H9 (cell line): ENCODE data around the gene VWA3A. TPM values are rescaled to one million over a fixed set of nuclear protein-coding genes. Genes with fewer than 3 reads are reported as not detected.

ENCODE experiments used
- DNase-seq: peaks from one replicate; pipeline ENCODE4 v3.0.0-alpha.2; 2017
- H2AFZ ChIP-seq: one replicate; pipeline ENCODE4 v1.6.1; 2013; ENCODE audit warnings: mild to moderate bottlenecking, low read length, control low read depth, moderate library complexity
- H2AK5ac ChIP-seq: 2 replicates; pipeline ENCODE4 v1.6.1; 2013; ENCODE audit warnings: low read length, control low read depth, mixed read lengths; ENCODE audit not compliant: insufficient read length
- H2BK120ac ChIP-seq: one replicate; pipeline ENCODE4 v1.6.1; 2013; ENCODE audit warnings: low read depth, mild to moderate bottlenecking, low read length, control low read depth, inconsistent platforms; ENCODE audit not compliant: poor library complexity, severe bottlenecking
- H2BK12ac ChIP-seq: 2 replicates; pipeline ENCODE4 v1.6.1; 2013; ENCODE audit warnings: low read length, control low read depth, mixed read lengths, low read depth; ENCODE audit not compliant: insufficient read length
- H2BK15ac ChIP-seq: 2 replicates; pipeline ENCODE4 v1.6.1; 2013; ENCODE audit warnings: low read depth, low read length, control low read depth
- H2BK20ac ChIP-seq: one replicate; pipeline ENCODE4 v1.6.1; 2013; ENCODE audit warnings: low read depth, mild to moderate bottlenecking, low read length, control low read depth, inconsistent platforms; ENCODE audit not compliant: poor library complexity, severe bottlenecking
- H2BK5ac ChIP-seq: 2 replicates; pipeline ENCODE4 v1.6.1; 2013; ENCODE audit warnings: low read length, control low read depth, mixed read lengths; ENCODE audit not compliant: insufficient read length
- H3K14ac ChIP-seq: 2 replicates; pipeline ENCODE4 v1.6.1; 2013; ENCODE audit warnings: low read length, control low read depth; ENCODE audit not compliant: insufficient read depth
- H3K18ac ChIP-seq: 2 replicates; pipeline ENCODE4 v1.6.1; 2013; ENCODE audit warnings: low read depth, mild to moderate bottlenecking, mixed read lengths, low read length, control low read depth; ENCODE audit not compliant: insufficient read length
- H3K23ac ChIP-seq: 2 replicates; pipeline ENCODE4 v1.6.1; 2013; ENCODE audit warnings: low read length, control low read depth, mixed read lengths, low read depth; ENCODE audit not compliant: insufficient read length
- H3K23me2 ChIP-seq: 2 replicates; pipeline ENCODE4 v1.6.1; 2013; ENCODE audit warnings: low read depth, mild to moderate bottlenecking, mixed read lengths, low read length, control low read depth; ENCODE audit not compliant: insufficient read length, poor library complexity, severe bottlenecking
- H3K27ac ChIP-seq: 2 replicates; pipeline ENCODE4 v1.5.1; 2013; ENCODE audit warnings: low read length, control low read depth, mixed read lengths, low read depth; ENCODE audit not compliant: insufficient read length
- H3K27me3 ChIP-seq: 2 replicates; pipeline ENCODE4 v1.6.1; 2013; ENCODE audit warnings: low read length, control low read depth, inconsistent platforms; ENCODE audit not compliant: insufficient read depth
- H3K4ac ChIP-seq: 2 replicates; pipeline ENCODE4 v1.6.1; 2013; ENCODE audit warnings: low read depth, mild to moderate bottlenecking, control low read depth, inconsistent platforms, low read length, moderate library complexity
- H3K4me1 ChIP-seq: 2 replicates; pipeline ENCODE4 v1.6.1; 2013; ENCODE audit warnings: low read length, control low read depth, inconsistent platforms; ENCODE audit not compliant: insufficient read depth
- H3K4me2 ChIP-seq: 2 replicates; pipeline ENCODE4 v1.6.1; 2013; ENCODE audit warnings: low read length, control low read depth, mixed read lengths; ENCODE audit not compliant: insufficient read length, insufficient read depth
- H3K56ac ChIP-seq: 2 replicates; pipeline ENCODE4 v1.6.1; 2013; ENCODE audit warnings: low read depth, mild to moderate bottlenecking, mixed read lengths, low read length, control low read depth; ENCODE audit not compliant: insufficient read length
- H3K79me1 ChIP-seq: 2 replicates; pipeline ENCODE4 v1.6.1; 2013; ENCODE audit warnings: low read depth, mild to moderate bottlenecking, moderate library complexity, low read length, control low read depth, inconsistent platforms; ENCODE audit not compliant: insufficient read depth, poor library complexity, severe bottlenecking
- H3K79me2 ChIP-seq: 2 replicates; pipeline ENCODE4 v1.6.1; 2013; ENCODE audit warnings: low read length, control low read depth, inconsistent platforms; ENCODE audit not compliant: insufficient read depth
- H3K9ac ChIP-seq: 2 replicates; pipeline ENCODE4 v1.6.1; 2013; ENCODE audit warnings: low read length, control low read depth, mixed read lengths; ENCODE audit not compliant: insufficient read length; ENCODE audit errors: extremely low read depth
- H3K9me3 ChIP-seq: one replicate; pipeline ENCODE4 v1.6.1; 2013; ENCODE audit warnings: low read depth, low read length, inconsistent platforms; ENCODE audit not compliant: control insufficient read depth
- H3T11ph ChIP-seq: one replicate; pipeline ENCODE4 v1.6.1; 2013; ENCODE audit warnings: mild to moderate bottlenecking, low read length, control low read depth, inconsistent platforms
- H4K20me1 ChIP-seq: one replicate; pipeline ENCODE4 v1.6.1; 2013; ENCODE audit not compliant: control insufficient read depth, insufficient read length, insufficient read depth
- H4K5ac ChIP-seq: 2 replicates; pipeline ENCODE4 v1.6.1; 2013; ENCODE audit warnings: low read depth, mild to moderate bottlenecking, mixed read lengths, low read length, control low read depth; ENCODE audit not compliant: insufficient read length
- H4K8ac ChIP-seq: replicated peaks from 2 replicates; pipeline ENCODE4 v1.6.1; 2013; ENCODE audit warnings: low read length, control low read depth, mixed read lengths, low read depth; ENCODE audit not compliant: insufficient read length
- H4K91ac ChIP-seq: 2 replicates; pipeline ENCODE4 v1.6.1; 2013; ENCODE audit warnings: low read depth, mild to moderate bottlenecking, moderate library complexity, mixed read lengths, low read length, control low read depth; ENCODE audit not compliant: insufficient read length
- H3K27ac Mint-ChIP-seq, 3 experiments: 2 replicates in 2 of 3; 3 replicates in 1 of 3; pipeline ENCODE4 v1.8.0; 2020 to 2021; ENCODE audit warnings: mixed read lengths in 3 of 3, mild to moderate bottlenecking in 1 of 3, moderate library complexity in 1 of 3
- H3K27me3 Mint-ChIP-seq: 2 replicates; pipeline ENCODE4 v1.8.0; 2021; ENCODE audit warnings: low read depth, mild to moderate bottlenecking, moderate library complexity, mixed read lengths
- H3K36me3 Mint-ChIP-seq, 3 experiments: 2 replicates in 2 of 3; 3 replicates in 1 of 3; pipeline ENCODE4 v1.8.0; 2020 to 2021; ENCODE audit warnings: low read depth in 3 of 3, mixed read lengths in 3 of 3; ENCODE audit not compliant: insufficient read depth in 1 of 3
- H3K4me1 Mint-ChIP-seq, 2 experiments: 2 replicates each; pipeline ENCODE4 v1.8.0; 2020; ENCODE audit warnings: mixed read lengths in 2 of 2
- H3K4me3 Mint-ChIP-seq, 2 experiments: 2 replicates in 1 of 2; 3 replicates in 1 of 2; pipeline ENCODE4 v1.8.0; 2020 to 2021; ENCODE audit warnings: mild to moderate bottlenecking in 2 of 2, mixed read lengths in 2 of 2, moderate library complexity in 1 of 2
- H3K9me3 Mint-ChIP-seq, 2 experiments: 2 replicates in 1 of 2; 3 replicates in 1 of 2; pipeline ENCODE4 v1.8.0; 2020; ENCODE audit warnings: mild to moderate bottlenecking in 2 of 2, mixed read lengths in 2 of 2, moderate library complexity in 1 of 2
- WGBS: extraction: QIAGEN DNeasy Blood & Tissue Kit; methylation state at CpG from one replicate; pipeline ENCODE4 v1.1.7; 2013; ENCODE audit warnings: missing lambda C conversion rate, low lambda C conversion rate, mixed read lengths; ENCODE audit not compliant: insufficient read length; ENCODE audit errors: extremely low coverage; 5-methylcytosine and 5-hydroxymethylcytosine counted together
- total RNA-seq: library from RNA; stranded (reverse); gene quantifications from 2 replicates; pipeline ENCODE4 v1.2.1, GENCODE V29; 2021
- TF ChIP-seq, protein P1 (sequence below): fragments of 200-600 bp; sonication (generic); conservative IDR thresholded peaks from 3 replicates; pipeline ENCODE4 v1.8.0; 2021; ENCODE audit warnings: antibody characterized with exemption, mild to moderate bottlenecking

VWA3A gene
- total RNA-seq, 1 experiment from 2014 or later: not detected

DNA sequence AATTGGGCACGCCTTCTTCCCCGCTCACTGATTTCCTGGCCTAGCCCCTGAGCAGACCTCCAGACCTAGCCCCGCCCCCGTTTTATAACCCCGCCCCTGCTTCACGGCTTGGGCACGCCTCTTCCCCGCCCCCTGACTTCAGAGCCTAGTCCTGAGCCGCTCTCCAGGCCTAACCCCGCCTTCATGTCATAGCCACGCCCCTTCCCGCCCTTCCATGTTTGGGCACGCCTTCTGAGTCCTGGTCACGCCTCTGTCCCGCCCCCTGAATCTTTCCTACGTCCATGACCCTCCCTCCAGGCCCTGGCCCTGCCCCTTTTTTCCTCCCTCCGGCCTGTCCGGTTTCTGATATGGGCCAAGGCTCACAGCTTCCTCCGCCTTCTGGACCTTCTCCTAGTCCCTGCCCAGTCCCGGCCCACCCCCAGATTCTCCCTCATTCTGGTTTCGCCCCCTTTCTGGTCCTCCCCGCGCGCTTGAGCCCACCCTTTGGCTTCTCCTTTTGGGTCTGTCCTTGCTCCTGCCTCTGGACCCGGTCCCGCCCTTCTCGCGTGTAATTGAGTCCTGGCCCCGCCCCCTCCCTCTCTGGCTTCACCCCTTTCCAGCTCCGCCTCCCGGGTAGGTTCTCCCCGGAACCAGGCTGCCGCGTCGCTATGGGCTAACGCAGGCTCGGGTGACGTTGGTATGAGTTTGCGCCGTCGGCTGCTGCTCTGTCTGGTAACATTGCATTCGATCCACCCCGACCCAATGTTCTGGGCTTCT lies 98.6 kb downstream of the VWA3A start:
- Histone ChIP-seq H3K27me3 (no peaks in the 10 kb centered on the region), H3K23me2 (peaks cover 12% of the 10 kb centered on the region), H3K56ac (no peak overlapping the region), H3K14ac (0 out of 2 replicates have a peak overlapping the region, but pooled peaks have one; percentile 27), H2BK12ac (no peak overlapping the region), H2BK120ac (no peak overlapping the region), H3K23ac (no peak overlapping the region), H4K5ac (no peak overlapping the region), H3K79me2 (no peaks in the 10 kb centered on the region), H3K4ac (no peak overlapping the region), H3K9me3 (no peaks in the 10 kb centered on the region), H2BK5ac (no peak overlapping the region), H3K4me2 (peak overlapping the region; percentile 86), H3T11ph (no peak overlapping the region), H2BK15ac (no peak overlapping the region), H2BK20ac (no peak overlapping the region), H3K9ac (peak overlapping the region; percentile 46), H4K91ac (no peak overlapping the region), H2AK5ac (no peak overlapping the region), H3K27ac (no peak overlapping the region), H3K79me1 (no peaks in the 10 kb centered on the region), H3K4me1 (no peaks in the 10 kb centered on the region; the same call in 1 of the 2 replicates), H4K8ac (no peak overlapping the region), H3K18ac (peak overlapping the region; percentile 45), H4K20me1 (no peaks in the 10 kb centered on the region), H2AFZ (peak overlapping the region; percentile 66)
- H3K27me3 Mint-ChIP-seq: peaks cover 11% of the 10 kb centered on the region
- WGBS: no CpG with 5 or more reads among the region's 43 CpGs
- DNase-seq: peak; percentile 97
- H3K4me1 Mint-ChIP-seq: peaks cover 30 to 36% of the 10 kb centered on the region in 2 experiments
- peak overlapping the region; percentile 97 to 98 (median 98) for H3K27ac Mint-ChIP-seq
- TF ChIP-seq, protein P1, sequence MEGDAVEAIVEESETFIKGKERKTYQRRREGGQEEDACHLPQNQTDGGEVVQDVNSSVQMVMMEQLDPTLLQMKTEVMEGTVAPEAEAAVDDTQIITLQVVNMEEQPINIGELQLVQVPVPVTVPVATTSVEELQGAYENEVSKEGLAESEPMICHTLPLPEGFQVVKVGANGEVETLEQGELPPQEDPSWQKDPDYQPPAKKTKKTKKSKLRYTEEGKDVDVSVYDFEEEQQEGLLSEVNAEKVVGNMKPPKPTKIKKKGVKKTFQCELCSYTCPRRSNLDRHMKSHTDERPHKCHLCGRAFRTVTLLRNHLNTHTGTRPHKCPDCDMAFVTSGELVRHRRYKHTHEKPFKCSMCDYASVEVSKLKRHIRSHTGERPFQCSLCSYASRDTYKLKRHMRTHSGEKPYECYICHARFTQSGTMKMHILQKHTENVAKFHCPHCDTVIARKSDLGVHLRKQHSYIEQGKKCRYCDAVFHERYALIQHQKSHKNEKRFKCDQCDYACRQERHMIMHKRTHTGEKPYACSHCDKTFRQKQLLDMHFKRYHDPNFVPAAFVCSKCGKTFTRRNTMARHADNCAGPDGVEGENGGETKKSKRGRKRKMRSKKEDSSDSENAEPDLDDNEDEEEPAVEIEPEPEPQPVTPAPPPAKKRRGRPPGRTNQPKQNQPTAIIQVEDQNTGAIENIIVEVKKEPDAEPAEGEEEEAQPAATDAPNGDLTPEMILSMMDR: no peak
- H3K9me3 Mint-ChIP-seq: peaks cover 3 to 4% of the 10 kb centered on the region in 2 experiments; a peak in 3 of 5 replicates
- peaks cover 0 to 2% (median 0%) of the 10 kb centered on the region in 3 experiments; a peak in 1 of 7 replicates for H3K36me3 Mint-ChIP-seq
- peak overlapping the region; percentile 84 to 92 for H3K4me3 Mint-ChIP-seq
